ENCODE measurements around the gene SYT9. TPM values are rescaled to one million over a fixed set of nuclear protein-coding genes. Genes with fewer than 3 reads are reported as not detected.

The SYT9 gene
- total and polyA plus RNA-seq, 4 donors: 0.05 to 5.4 (median 2.6) TPM

DNA sequence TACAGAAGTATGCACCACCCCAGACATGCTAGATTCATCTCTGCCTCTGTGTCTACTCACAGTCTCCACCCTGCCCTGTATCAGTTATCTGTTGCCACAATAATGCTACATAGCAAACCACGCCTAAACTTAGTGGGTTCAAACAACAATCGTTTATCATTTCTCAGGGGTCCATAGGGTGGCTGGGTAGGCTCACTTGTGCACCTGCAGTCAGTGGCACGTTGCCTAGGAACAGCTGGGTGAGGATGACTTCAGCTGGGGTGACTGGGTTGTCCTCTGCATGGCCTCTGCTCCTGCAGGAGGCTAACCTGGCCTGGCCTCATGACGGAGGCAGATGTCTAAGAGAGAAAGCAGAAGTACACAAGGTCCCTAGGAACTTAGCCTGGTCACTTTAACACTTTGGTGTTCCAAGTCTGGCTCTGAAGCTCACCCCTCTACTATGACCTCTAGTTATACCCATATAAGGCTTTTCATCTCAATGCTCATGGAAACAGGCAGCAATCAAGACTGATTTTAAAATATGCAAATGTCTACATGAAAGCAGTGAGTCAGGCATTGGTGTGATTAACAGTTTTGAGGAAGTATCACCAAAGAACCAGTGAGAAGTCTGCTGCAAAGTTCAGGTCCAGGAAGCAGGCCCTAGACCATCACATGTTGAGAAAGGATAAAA, 244.3 kb downstream of the SYT9 start:
- WGBS: 85% methylated on average over 4 of the region's 4 CpGs
- H3K27me3 ChIP-seq (ENCODE audit: control insufficient read depth in 4 of 4, insufficient read depth in 4 of 4, low read length in 3 of 4): no peaks in the 10 kb centered on the region
- H3K9ac ChIP-seq (ENCODE audit: low read depth in 1 of 2, low read length in 2 of 2): no peak overlapping the region
- no peak overlapping the region for H3K27ac ChIP-seq (ENCODE audit: low read depth in 1 of 2, low read length in 2 of 2)
- no peak for DNase-seq (ENCODE audit: low spot score)
- H3K4me1 ChIP-seq (ENCODE audit: control insufficient read depth in 4 of 4, insufficient read depth in 4 of 4, low read length in 3 of 4): no peaks in the 10 kb centered on the region
- no peak overlapping the region for H3K4me3 ChIP-seq (ENCODE audit: low read depth in 1 of 3, low read length in 3 of 3)
- H3K9me3 ChIP-seq (ENCODE audit: control insufficient read depth in 4 of 4, low read length in 3 of 4): no peaks in the 10 kb centered on the region
- peaks cover 0 to 2% (median 0%) of the 10 kb centered on the region in 4 donors for H3K36me3 ChIP-seq (ENCODE audit: control insufficient read depth in 4 of 4, insufficient read depth in 3 of 4, low read depth in 1 of 4, low read length in 3 of 4)
- no peak for TF ChIP-seq RAD21 (IDR thresholded peaks at IDR 0.05)
- TF ChIP-seq RXRA (IDR thresholded peaks at IDR 0.05): peak in 1 of 2 donors; percentile 10

DNA sequence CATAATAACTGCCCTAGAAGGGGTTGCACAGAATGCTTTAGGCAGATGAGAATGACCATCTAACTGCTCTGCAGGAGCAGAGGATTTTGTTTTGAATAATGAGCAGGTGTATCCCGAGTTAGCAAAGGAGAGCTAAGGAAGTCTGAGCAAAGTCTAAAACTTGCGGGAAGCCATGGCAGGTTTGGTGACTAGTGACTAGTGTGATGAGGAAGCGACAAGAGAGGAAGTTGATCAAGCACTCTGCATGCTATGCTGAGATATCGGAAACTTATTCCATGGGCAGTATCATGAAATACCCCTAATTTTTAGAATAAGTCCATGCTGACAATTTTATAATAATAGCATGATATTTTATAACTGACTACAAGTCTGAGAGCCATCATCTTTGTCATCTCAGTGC, 246.5 kb downstream of the SYT9 start:
- Histone ChIP-seq H3K36me3 (ENCODE audit: control insufficient read depth in 4 of 4, insufficient read depth in 3 of 4, low read depth in 1 of 4, low read length in 3 of 4) (peaks cover 0 to 2% (median 0%) of the 10 kb centered on the region in 4 donors), H3K27ac (ENCODE audit: low read depth in 1 of 2, low read length in 2 of 2) (no peak overlapping the region), H3K27me3 (ENCODE audit: control insufficient read depth in 4 of 4, insufficient read depth in 4 of 4, low read length in 3 of 4) (no peaks in the 10 kb centered on the region), H3K4me1 (ENCODE audit: control insufficient read depth in 4 of 4, insufficient read depth in 4 of 4, low read length in 3 of 4) (no peaks in the 10 kb centered on the region), H3K9ac (ENCODE audit: low read depth in 1 of 2, low read length in 2 of 2) (no peak overlapping the region), H3K9me3 (ENCODE audit: control insufficient read depth in 4 of 4, low read length in 3 of 4) (no peaks in the 10 kb centered on the region), H3K4me3 (ENCODE audit: low read depth in 1 of 3, low read length in 3 of 3) (no peak overlapping the region)
- TF ChIP-seq NR2F2 (IDR thresholded peaks at IDR 0.05) (no peak), RAD21 (IDR thresholded peaks at IDR 0.05) (no peak), ATF3 (IDR thresholded peaks at IDR 0.05) (no peak), JUND (IDR thresholded peaks at IDR 0.05) (no peak), SP1 (IDR thresholded peaks at IDR 0.05) (no peak), RXRA (IDR thresholded peaks at IDR 0.05) (no peak), EGR1 (IDR thresholded peaks at IDR 0.05; ENCODE audit: low read depth in 2 of 2) (no peak), FOXA2 (IDR thresholded peaks at IDR 0.05) (no peak), GABPA (IDR thresholded peaks at IDR 0.05 in 1 of 2, conservative IDR thresholded peaks at IDR 0.05 in 1 of 2) (no peak)
- TF ChIP-seq, protein P1, sequence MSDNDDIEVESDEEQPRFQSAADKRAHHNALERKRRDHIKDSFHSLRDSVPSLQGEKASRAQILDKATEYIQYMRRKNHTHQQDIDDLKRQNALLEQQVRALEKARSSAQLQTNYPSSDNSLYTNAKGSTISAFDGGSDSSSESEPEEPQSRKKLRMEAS (IDR thresholded peaks at IDR 0.05): no peak
- TF ChIP-seq, protein P2, sequence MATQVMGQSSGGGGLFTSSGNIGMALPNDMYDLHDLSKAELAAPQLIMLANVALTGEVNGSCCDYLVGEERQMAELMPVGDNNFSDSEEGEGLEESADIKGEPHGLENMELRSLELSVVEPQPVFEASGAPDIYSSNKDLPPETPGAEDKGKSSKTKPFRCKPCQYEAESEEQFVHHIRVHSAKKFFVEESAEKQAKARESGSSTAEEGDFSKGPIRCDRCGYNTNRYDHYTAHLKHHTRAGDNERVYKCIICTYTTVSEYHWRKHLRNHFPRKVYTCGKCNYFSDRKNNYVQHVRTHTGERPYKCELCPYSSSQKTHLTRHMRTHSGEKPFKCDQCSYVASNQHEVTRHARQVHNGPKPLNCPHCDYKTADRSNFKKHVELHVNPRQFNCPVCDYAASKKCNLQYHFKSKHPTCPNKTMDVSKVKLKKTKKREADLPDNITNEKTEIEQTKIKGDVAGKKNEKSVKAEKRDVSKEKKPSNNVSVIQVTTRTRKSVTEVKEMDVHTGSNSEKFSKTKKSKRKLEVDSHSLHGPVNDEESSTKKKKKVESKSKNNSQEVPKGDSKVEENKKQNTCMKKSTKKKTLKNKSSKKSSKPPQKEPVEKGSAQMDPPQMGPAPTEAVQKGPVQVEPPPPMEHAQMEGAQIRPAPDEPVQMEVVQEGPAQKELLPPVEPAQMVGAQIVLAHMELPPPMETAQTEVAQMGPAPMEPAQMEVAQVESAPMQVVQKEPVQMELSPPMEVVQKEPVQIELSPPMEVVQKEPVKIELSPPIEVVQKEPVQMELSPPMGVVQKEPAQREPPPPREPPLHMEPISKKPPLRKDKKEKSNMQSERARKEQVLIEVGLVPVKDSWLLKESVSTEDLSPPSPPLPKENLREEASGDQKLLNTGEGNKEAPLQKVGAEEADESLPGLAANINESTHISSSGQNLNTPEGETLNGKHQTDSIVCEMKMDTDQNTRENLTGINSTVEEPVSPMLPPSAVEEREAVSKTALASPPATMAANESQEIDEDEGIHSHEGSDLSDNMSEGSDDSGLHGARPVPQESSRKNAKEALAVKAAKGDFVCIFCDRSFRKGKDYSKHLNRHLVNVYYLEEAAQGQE (IDR thresholded peaks at IDR 0.05): no peak
- TF ChIP-seq, protein P3, sequence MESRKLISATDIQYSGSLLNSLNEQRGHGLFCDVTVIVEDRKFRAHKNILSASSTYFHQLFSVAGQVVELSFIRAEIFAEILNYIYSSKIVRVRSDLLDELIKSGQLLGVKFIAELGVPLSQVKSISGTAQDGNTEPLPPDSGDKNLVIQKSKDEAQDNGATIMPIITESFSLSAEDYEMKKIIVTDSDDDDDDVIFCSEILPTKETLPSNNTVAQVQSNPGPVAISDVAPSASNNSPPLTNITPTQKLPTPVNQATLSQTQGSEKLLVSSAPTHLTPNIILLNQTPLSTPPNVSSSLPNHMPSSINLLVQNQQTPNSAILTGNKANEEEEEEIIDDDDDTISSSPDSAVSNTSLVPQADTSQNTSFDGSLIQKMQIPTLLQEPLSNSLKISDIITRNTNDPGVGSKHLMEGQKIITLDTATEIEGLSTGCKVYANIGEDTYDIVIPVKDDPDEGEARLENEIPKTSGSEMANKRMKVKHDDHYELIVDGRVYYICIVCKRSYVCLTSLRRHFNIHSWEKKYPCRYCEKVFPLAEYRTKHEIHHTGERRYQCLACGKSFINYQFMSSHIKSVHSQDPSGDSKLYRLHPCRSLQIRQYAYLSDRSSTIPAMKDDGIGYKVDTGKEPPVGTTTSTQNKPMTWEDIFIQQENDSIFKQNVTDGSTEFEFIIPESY (IDR thresholded peaks at IDR 0.05): no peak
- WGBS: 79% methylated on average over 4 of the region's 4 CpGs
- no peak for DNase-seq (ENCODE audit: low spot score)

Data from liver (tissue), 9 donors.